H1 (cell line): Measurements from ENCODE around the gene BRD9. TPM values are rescaled to one million over a fixed set of nuclear protein-coding genes. Genes with fewer than 3 reads are reported as not detected.

Source experiments
- CTCF ChIA-PET: fragments of 300-600 bp; sonication (Branson Sonifier 250); formaldehyde crosslinking; loops from one replicate; lab custom pipeline; 2021; ENCODE audit not compliant: partially characterized antibody; lab: Charles Lee
- POLR2A ChIA-PET: fragments of 300-600 bp; sonication (Branson Sonifier 250); formaldehyde crosslinking; loops from one replicate; lab custom pipeline; 2021; ENCODE audit warnings: inconsistent platforms; ENCODE audit not compliant: partially characterized antibody; lab: Charles Lee
- DNase-seq, 2 experiments: peaks; one replicate each; pipeline versions ENCODE4 v3.0.0 to v3.0.0-alpha.2; 2010 to 2022; ENCODE audit warnings: low spot score in 2 of 2, low read depth in 1 of 2, mixed read lengths in 1 of 2
- FAIRE-seq: peaks from 2 replicates; lab custom pipeline; 2011; peaks lifted over from hg19 to GRCh38; lab: Jason Lieb, UNC
- H2AFZ ChIP-seq: 2 replicates; pipeline ENCODE4 v1.8.1; 2012; ENCODE audit warnings: low read length, inconsistent platforms
- H2AK5ac ChIP-seq: 2 replicates; pipeline ENCODE4 v1.6.1; 2013; ENCODE audit warnings: low read depth, low read length
- H2BK120ac ChIP-seq: replicated peaks from 2 replicates; pipeline ENCODE3; 2013; ENCODE audit warnings: low read depth, low read length, inconsistent platforms
- H2BK12ac ChIP-seq: 2 replicates; pipeline ENCODE4 v1.6.1; 2013; ENCODE audit warnings: low read depth, low read length
- H2BK15ac ChIP-seq: 2 replicates; pipeline ENCODE4 v1.6.1; 2013; ENCODE audit warnings: low read length
- H2BK20ac ChIP-seq: 2 replicates; pipeline ENCODE4 v1.6.1; 2013; ENCODE audit warnings: low read length
- H2BK5ac ChIP-seq: 2 replicates; pipeline ENCODE4 v1.6.1; 2013; ENCODE audit warnings: low read depth, low read length
- H3K14ac ChIP-seq: 2 replicates; pipeline ENCODE4 v1.6.1; 2013; ENCODE audit warnings: inconsistent platforms; ENCODE audit not compliant: insufficient read length
- H3K18ac ChIP-seq: 2 replicates; pipeline ENCODE4 v1.6.1; 2013; ENCODE audit warnings: low read length; ENCODE audit errors: extremely low read depth
- H3K23ac ChIP-seq: 2 replicates; pipeline ENCODE4 v1.6.1; 2013; ENCODE audit warnings: inconsistent platforms; ENCODE audit not compliant: insufficient read length
- H3K23me2 ChIP-seq: 2 replicates; pipeline ENCODE4 v1.6.1; 2013; ENCODE audit warnings: low read depth, low read length
- H3K27ac ChIP-seq: 2 replicates; pipeline ENCODE4 v1.6.1; 2011; ENCODE audit warnings: low read depth, low read length, inconsistent platforms
- H3K27me3 ChIP-seq, 4 experiments: replicated peaks in 1 of 4; 1 replicate in 1 of 4; 2 replicates in 3 of 4; pipeline versions ENCODE4 v1.6.1 to v1.8.1; 2011 to 2013; ENCODE audit warnings: low read length in 3 of 4, mild to moderate bottlenecking in 3 of 4, inconsistent platforms in 2 of 4, mixed read lengths in 2 of 4, moderate library complexity in 1 of 4; ENCODE audit not compliant: control insufficient read depth in 3 of 4, insufficient read depth in 3 of 4; ENCODE audit errors: extremely low read depth in 1 of 4
- H3K36me3 ChIP-seq, 4 experiments: 2 replicates each; pipeline versions ENCODE4 v1.6.1 to v1.8.1; 2011 to 2013; ENCODE audit warnings: mild to moderate bottlenecking in 4 of 4, low read length in 3 of 4, moderate library complexity in 2 of 4, control low read depth in 1 of 4, inconsistent platforms in 1 of 4; ENCODE audit not compliant: insufficient read depth in 4 of 4, control insufficient read depth in 2 of 4
- H3K4ac ChIP-seq: replicated peaks from 2 replicates; pipeline ENCODE3; 2013; ENCODE audit warnings: low read length, low read depth, mixed read lengths, inconsistent platforms; ENCODE audit not compliant: insufficient read length
- H3K4me1 ChIP-seq, 4 experiments: replicated peaks in 1 of 4; 1 replicate in 1 of 4; 2 replicates in 3 of 4; pipeline versions ENCODE4 v1.6.1 to v1.8.1; 2011 to 2013; ENCODE audit warnings: low read length in 3 of 4, inconsistent platforms in 2 of 4, mixed read lengths in 1 of 4; ENCODE audit not compliant: insufficient read depth in 4 of 4, control insufficient read depth in 3 of 4
- H3K4me2 ChIP-seq, 2 experiments: 2 replicates each; pipeline versions ENCODE4 v1.6.1 to v1.8.1; 2011 to 2013; ENCODE audit warnings: low read depth in 2 of 2, low read length in 2 of 2, control low read depth in 1 of 2, inconsistent platforms in 1 of 2, mild to moderate bottlenecking in 1 of 2; ENCODE audit not compliant: insufficient read depth in 1 of 2
- H3K4me3 ChIP-seq, 4 experiments: fragments of 200-600, 300-600 bp in 1 of 4; sonication (generic), shearing (Covaris generic), sonication (Bioruptor Twin) in 1 of 4; 2 replicates each; pipeline versions ENCODE4 v1.5.1 to v1.8.1; 2011 to 2016; ENCODE audit warnings: low read length in 4 of 4, low read depth in 3 of 4, control low read depth in 2 of 4, inconsistent platforms in 2 of 4, mild to moderate bottlenecking in 2 of 4, mixed read lengths in 1 of 4, moderate library complexity in 1 of 4; ENCODE audit not compliant: insufficient read depth in 2 of 4; ENCODE audit errors: extremely low read depth in 1 of 4
- H3K56ac ChIP-seq: replicated peaks from 2 replicates; pipeline ENCODE3; 2013; ENCODE audit warnings: low read depth, mild to moderate bottlenecking, mixed read lengths, low read length, inconsistent platforms; ENCODE audit not compliant: insufficient read length
- H3K79me1 ChIP-seq: 2 replicates; pipeline ENCODE4 v1.6.1; 2013; ENCODE audit warnings: low read depth, low read length, control low read depth
- H3K79me2 ChIP-seq, 2 experiments: 2 replicates each; pipeline versions ENCODE4 v1.6.1 to v1.8.1; 2012 to 2013; ENCODE audit warnings: low read length in 2 of 2, mild to moderate bottlenecking in 2 of 2, inconsistent platforms in 1 of 2; ENCODE audit not compliant: insufficient read depth in 2 of 2, control insufficient read depth in 1 of 2
- H3K9ac ChIP-seq, 4 experiments: replicated peaks in 1 of 4; 1 replicate in 1 of 4; 2 replicates in 3 of 4; pipeline versions ENCODE4 v1.6.1 to v1.8.1; 2011 to 2013; ENCODE audit warnings: low read depth in 3 of 4, low read length in 3 of 4, control low read depth in 2 of 4, mild to moderate bottlenecking in 2 of 4, moderate library complexity in 2 of 4, inconsistent platforms in 1 of 4; ENCODE audit errors: extremely low read depth in 1 of 4
- H3K9me3 ChIP-seq, 2 experiments: 2 replicates each; pipeline versions ENCODE4 v1.6.1 to v1.8.1; 2012 to 2013; ENCODE audit warnings: mild to moderate bottlenecking in 2 of 2, moderate library complexity in 2 of 2, control low read depth in 1 of 2, inconsistent platforms in 1 of 2, low read depth in 1 of 2, low read length in 1 of 2, mixed read lengths in 1 of 2; ENCODE audit not compliant: insufficient read depth in 2 of 2
- H4K20me1 ChIP-seq, 2 experiments: replicated peaks in 1 of 2; 2 replicates each; pipeline versions ENCODE3 to v1.8.1; 2011 to 2013; ENCODE audit warnings: inconsistent platforms in 2 of 2, low read length in 2 of 2, mild to moderate bottlenecking in 1 of 2; ENCODE audit not compliant: insufficient read depth in 2 of 2, control insufficient read depth in 1 of 2
- H4K5ac ChIP-seq: 2 replicates; pipeline ENCODE4 v1.6.1; 2013; ENCODE audit warnings: low read length, low read depth, mixed read lengths, inconsistent platforms; ENCODE audit not compliant: insufficient read length
- H4K8ac ChIP-seq: 2 replicates; pipeline ENCODE4 v1.8.0; 2013; ENCODE audit warnings: mild to moderate bottlenecking, moderate library complexity, low read length, inconsistent platforms; ENCODE audit not compliant: insufficient read depth; ENCODE audit errors: extremely low read depth
- H4K91ac ChIP-seq: replicated peaks from 2 replicates; pipeline ENCODE3; 2013; ENCODE audit warnings: low read length, mixed read lengths, inconsistent platforms; ENCODE audit not compliant: insufficient read length
- CTBP2 ChIP-seq: IDR thresholded peaks from 2 replicates; pipeline ENCODE4 v1.7.0; 2011; ENCODE audit warnings: borderline replicate concordance, mild to moderate bottlenecking, moderate library complexity, mixed read lengths, low read length; ENCODE audit not compliant: insufficient read depth, insufficient read length
- PHF8 ChIP-seq: fragments of 200-600 bp; sonication (generic); conservative IDR thresholded peaks from 2 replicates; pipeline ENCODE4 v1.7.1; 2012; ENCODE audit warnings: low read depth, mild to moderate bottlenecking, inconsistent platforms, low read length, moderate library complexity
- POU5F1 ChIP-seq: IDR thresholded peaks from 2 replicates; pipeline ENCODE4 v1.6.1; 2011; ENCODE audit warnings: low read depth, mild to moderate bottlenecking, low read length, moderate library complexity
- RNF2 ChIP-seq: fragments of 200-900, 300-1000 bp; sonication (generic); IDR thresholded peaks from 2 replicates; pipeline ENCODE4 v1.7.1; 2016; ENCODE audit warnings: borderline replicate concordance, low read depth, mild to moderate bottlenecking, antibody characterized with exemption, low read length; ENCODE audit not compliant: poor library complexity, severe bottlenecking; ENCODE audit errors: missing control alignments
- SIN3A ChIP-seq, 2 experiments: IDR thresholded peaks in 1 of 2; conservative IDR thresholded peaks in 1 of 2; 2 replicates each; pipeline ENCODE4 v1.6.1; 2011 to 2012; ENCODE audit warnings: low read length in 2 of 2, improper control_type of control experiment in 1 of 2, low read depth in 1 of 2, mild to moderate bottlenecking in 1 of 2
- TEAD4 ChIP-seq: IDR thresholded peaks from 2 replicates; pipeline ENCODE4 v1.6.1; 2012; ENCODE audit warnings: low read depth, low read length, inconsistent platforms, mixed read lengths
- YY1 ChIP-seq: IDR thresholded peaks from 2 replicates; pipeline ENCODE4 v1.6.1; 2011; ENCODE audit warnings: low read depth, mild to moderate bottlenecking, low read length
- ZNF274 ChIP-seq: IDR thresholded peaks from 2 replicates; pipeline ENCODE4 v1.7.0; 2012; ENCODE audit warnings: low read length, borderline replicate concordance; ENCODE audit errors: extremely low read depth
- WGBS, 2 experiments: shearing (Covaris generic) in 1 of 2; methylation state at CpG; one replicate each; pipeline versions ENCODE4 v1.1.6 to v1.1.7; 2013 to 2015; ENCODE audit warnings: low lambda C conversion rate in 2 of 2, mixed read lengths in 2 of 2, inconsistent platforms in 1 of 2, low coverage in 1 of 2, missing lambda C conversion rate in 1 of 2; ENCODE audit not compliant: insufficient replicate concordance in 2 of 2, insufficient coverage in 1 of 2, insufficient read length in 1 of 2; ENCODE audit errors: extremely low coverage in 1 of 2, missing lambda C conversion rate in 1 of 2; 5-methylcytosine and 5-hydroxymethylcytosine counted together
- polyA plus RNA-seq, 7 experiments: library from polyadenylated mRNA; depleted of rRNA in 3 of 7; stranded (reverse) in 5 of 7; unstranded in 2 of 7; fragments of >200 nt in 5 of 7; fragments of 200-250 nt in 2 of 7; gene quantifications; 1 replicate in 5 of 7; 2 replicates in 1 of 7; 4 replicates in 1 of 7; pipeline versions ENCODE4 v1.2.1 to v1.2.3, GENCODE V29; 2011 to 2013; ENCODE audit warnings: missing spikeins in 2 of 7, mixed read lengths in 2 of 7
- total RNA-seq: library from RNA; stranded (reverse); fragmentation: NEBNext Ultra II Directional; extraction: Animal tissue kit (Norgen Biotek cat#: 25700); gene quantifications from 2 replicates; pipeline ENCODE4 v1.2.1, GENCODE V29; 2021

The BRD9 gene
- total and polyA plus RNA-seq, 2 of the 8 experiments (the other 6 are each of a cell fraction or from before 2014, with no cell fraction given), result 9.3 to 49.4 TPM

DNA sequence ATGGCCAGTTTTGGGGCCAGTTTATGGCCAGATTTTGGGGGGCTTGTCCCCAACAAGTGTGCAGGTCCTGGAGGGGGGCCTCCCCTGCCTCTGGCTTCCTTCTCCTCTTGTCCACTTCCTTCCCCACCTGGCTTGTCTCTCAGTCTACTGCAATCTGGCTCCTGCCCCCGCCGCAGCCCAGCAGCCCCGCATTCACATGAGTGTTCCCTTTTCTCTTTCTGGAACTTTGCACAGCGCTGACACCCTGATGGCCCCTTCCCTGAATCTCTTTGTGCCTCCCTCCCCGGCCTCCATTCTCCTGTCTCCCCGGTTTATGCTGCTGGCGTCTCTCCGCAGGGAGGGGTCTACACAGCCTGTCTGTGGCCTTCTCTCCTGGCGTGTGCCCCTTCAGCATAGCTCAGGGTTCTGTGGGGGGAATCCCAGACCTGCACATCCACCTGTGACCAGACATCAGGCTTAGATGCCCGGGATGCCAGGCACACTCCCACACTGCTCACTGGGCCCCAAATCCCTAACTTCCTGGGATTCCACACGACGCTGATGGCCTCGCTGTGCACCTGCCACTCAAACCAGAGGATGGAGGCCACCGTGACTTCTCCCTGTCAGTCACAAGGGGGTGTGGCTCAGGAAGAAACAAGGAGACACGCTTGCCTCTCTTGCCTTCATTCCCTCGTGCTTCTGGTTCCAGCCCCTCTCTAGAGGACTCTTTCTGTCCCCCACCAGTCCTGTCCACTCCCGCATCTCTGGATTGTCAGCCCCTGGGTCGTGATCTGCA lies 17.6 kb upstream of the BRD9 start:
- H3K4me2 ChIP-seq, result no peak overlapping the region
- 96% methylated on average over 18 of the region's 18 CpGs; no CpG with 5 or more reads in 1 of the 2 experiments for WGBS, 2 experiments
- no peak for TF ChIP-seq YY1
- TF ChIP-seq SIN3A (conservative IDR thresholded peaks at IDR 0.05 in 1 of 2, IDR thresholded peaks at IDR 0.05 in 1 of 2; ENCODE audit: low read depth in 1 of 2, low read length in 2 of 2), result no peak
- TF ChIP-seq ZNF274, result no peak
- no peak for TF ChIP-seq CTBP2
- no peak for TF ChIP-seq TEAD4
- TF ChIP-seq POU5F1, result no peak
- no peak for TF ChIP-seq PHF8
- TF ChIP-seq RNF2, result no peak

More for the DNA sequence above, 17.6 kb upstream of the BRD9 start:
- ChIA-PET CTCF (no interaction called here), POLR2A (no interaction called here)
- H2BK20ac ChIP-seq, result no peak overlapping the region
- H3K23me2 ChIP-seq, result no peaks in the 10 kb centered on the region
- H2AK5ac ChIP-seq, result no peak overlapping the region
- H3K27me3 ChIP-seq, result no peaks in the 10 kb centered on the region
- peaks cover 37 to 70% (median 62%) of the 10 kb centered on the region in 4 experiments for H3K36me3 ChIP-seq
- no peak overlapping the region for H3K18ac ChIP-seq
- H4K91ac ChIP-seq, result no peak overlapping the region
- H3K79me2 ChIP-seq, result no peaks in the 10 kb centered on the region
- peaks cover 2% of the 10 kb centered on the region for H3K79me1 ChIP-seq
- H4K20me1 ChIP-seq, result peaks cover 7 to 16% of the 10 kb centered on the region in 2 experiments
- H3K9me3 ChIP-seq, result no peaks in the 10 kb centered on the region
- no peaks in the 10 kb centered on the region for H3K4me1 ChIP-seq
- H2BK12ac ChIP-seq, result no peak overlapping the region
- DNase-seq, result no peak
- H3K4ac ChIP-seq, result no peak overlapping the region
- no peak overlapping the region for H3K27ac ChIP-seq
- no peak for FAIRE-seq
- H2BK15ac ChIP-seq, result no peak overlapping the region
- H4K8ac ChIP-seq, result peak overlapping the region; percentile 42; the same call in 1 of the 2 replicates
- H2AFZ ChIP-seq, result no peak overlapping the region
- no peak overlapping the region for H3K4me3 ChIP-seq
- no peak overlapping the region for H3K9ac ChIP-seq
- H3K23ac ChIP-seq, result no peak overlapping the region
- H2BK5ac ChIP-seq, result no peak overlapping the region
- H2BK120ac ChIP-seq, result no peak overlapping the region
- H3K56ac ChIP-seq, result no peak overlapping the region
- no peak overlapping the region for H4K5ac ChIP-seq
- no peak overlapping the region for H3K14ac ChIP-seq
